Right lobe of liver (tissue), 4 donors: ENCODE results near the gene SPN.

Experiments used
- POLR2A ChIP-seq: fragments of 450-650 bp; IDR thresholded peaks from one replicate; pipeline ENCODE4 v1.6.1; 2017; ENCODE audit warnings: antibody characterized with exemption, mild to moderate bottlenecking
- TF ChIP-seq, protein P1 (sequence below), 4 donors: fragments of 200-600 bp in 3 of 4; fragments of 450-650 bp in 1 of 4; IDR thresholded peaks; one replicate each; pipeline versions ENCODE4 v1.5.1 to v1.8.0; 2016 to 2022; ENCODE audit warnings: antibody characterized with exemption in 4 of 4, mild to moderate bottlenecking in 2 of 4
- donor health status: DM: no; HTN: no; CAD: no.
- donor health status: DM: no; HTN: no; CAD: no.
- donor health status: DM: no; HTN: yes; CAD: no.

- TF ChIP-seq, protein P1, sequence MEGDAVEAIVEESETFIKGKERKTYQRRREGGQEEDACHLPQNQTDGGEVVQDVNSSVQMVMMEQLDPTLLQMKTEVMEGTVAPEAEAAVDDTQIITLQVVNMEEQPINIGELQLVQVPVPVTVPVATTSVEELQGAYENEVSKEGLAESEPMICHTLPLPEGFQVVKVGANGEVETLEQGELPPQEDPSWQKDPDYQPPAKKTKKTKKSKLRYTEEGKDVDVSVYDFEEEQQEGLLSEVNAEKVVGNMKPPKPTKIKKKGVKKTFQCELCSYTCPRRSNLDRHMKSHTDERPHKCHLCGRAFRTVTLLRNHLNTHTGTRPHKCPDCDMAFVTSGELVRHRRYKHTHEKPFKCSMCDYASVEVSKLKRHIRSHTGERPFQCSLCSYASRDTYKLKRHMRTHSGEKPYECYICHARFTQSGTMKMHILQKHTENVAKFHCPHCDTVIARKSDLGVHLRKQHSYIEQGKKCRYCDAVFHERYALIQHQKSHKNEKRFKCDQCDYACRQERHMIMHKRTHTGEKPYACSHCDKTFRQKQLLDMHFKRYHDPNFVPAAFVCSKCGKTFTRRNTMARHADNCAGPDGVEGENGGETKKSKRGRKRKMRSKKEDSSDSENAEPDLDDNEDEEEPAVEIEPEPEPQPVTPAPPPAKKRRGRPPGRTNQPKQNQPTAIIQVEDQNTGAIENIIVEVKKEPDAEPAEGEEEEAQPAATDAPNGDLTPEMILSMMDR (IDR thresholded peaks at IDR 0.05) = no peak
- TF ChIP-seq POLR2A = no peak
Observed at GRCh38 chr16:29702269-29702668, 39.2 kb downstream of the SPN start.
